ENCODE data around the gene IFNL1. TPM values are rescaled to one million over a fixed set of nuclear protein-coding genes. Genes with fewer than 3 reads are reported as not detected.

IFNL1 gene
- total RNA-seq, 1 donor from 2014 or later = not detected

DNA sequence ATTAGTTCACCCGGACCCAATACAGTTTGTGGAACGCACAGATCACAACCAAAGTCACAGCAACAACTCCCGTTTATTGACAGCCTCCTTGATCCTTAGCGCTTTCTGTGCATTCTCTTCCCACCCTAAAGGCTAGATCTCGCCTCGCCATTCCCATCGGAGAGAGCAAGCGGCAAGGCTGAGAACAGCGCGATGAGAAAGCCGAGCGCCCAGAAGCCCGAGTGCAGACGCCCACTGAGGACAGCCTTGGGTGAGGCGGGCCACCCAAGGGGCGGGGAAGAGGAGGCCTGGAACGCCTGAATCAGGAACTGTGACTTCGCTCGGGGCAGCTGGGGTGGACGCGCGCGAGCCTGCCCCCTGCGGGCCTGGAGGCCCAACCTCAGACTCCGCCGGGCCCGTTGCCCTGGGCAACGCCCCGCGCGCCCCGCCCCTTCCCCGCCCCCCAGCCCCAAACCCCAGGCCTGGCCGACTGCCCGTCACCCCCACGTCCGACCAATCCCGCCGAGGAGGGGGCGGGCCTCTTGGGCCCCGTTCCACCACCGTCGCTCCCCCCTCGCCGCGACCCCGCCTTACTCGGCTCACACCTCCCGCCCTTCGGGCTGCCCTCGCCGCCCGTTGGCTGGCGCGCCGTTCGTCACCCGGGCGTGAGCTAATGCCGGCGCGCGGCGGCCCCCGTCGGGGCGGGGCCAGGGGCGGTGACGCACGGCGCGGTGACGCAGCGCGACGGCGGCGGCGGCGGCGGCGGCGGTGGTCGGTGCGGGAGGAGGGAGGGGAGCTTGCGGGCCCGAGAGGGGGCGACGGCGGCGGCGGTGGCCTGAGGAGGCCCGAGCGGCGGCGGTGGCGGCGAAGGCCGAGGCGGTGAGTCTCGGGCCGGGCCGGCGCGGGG lies 45.8 kb downstream of the IFNL1 start, which contains the start of gene SAMD4B:
SAMD4B (plus strand) TSS at position 703 of the 886 bp plus-strand sequence. CDS start 14,473 bp downstream, outside the sequence.
- Histone ChIP-seq H3K27me3 (ENCODE audit: low read depth) (no peaks in the 10 kb centered on the region), H3K36me3 (no peaks in the 10 kb centered on the region), H3K4me1 (peaks cover 63% of the 10 kb centered on the region), H3K9me3 (replicated peaks) (no peaks in the 10 kb centered on the region), H3K4me3 (peak within 1 kb of the TSS; percentile 93), H3K27ac (replicated peaks) (peak within 1 kb of the TSS; percentile 95)
- DNase-seq = peak; percentile 99
- intact Hi-C loops (cut with micrococcal nuclease) = no loop called here
- TF ChIP-seq, protein P1, sequence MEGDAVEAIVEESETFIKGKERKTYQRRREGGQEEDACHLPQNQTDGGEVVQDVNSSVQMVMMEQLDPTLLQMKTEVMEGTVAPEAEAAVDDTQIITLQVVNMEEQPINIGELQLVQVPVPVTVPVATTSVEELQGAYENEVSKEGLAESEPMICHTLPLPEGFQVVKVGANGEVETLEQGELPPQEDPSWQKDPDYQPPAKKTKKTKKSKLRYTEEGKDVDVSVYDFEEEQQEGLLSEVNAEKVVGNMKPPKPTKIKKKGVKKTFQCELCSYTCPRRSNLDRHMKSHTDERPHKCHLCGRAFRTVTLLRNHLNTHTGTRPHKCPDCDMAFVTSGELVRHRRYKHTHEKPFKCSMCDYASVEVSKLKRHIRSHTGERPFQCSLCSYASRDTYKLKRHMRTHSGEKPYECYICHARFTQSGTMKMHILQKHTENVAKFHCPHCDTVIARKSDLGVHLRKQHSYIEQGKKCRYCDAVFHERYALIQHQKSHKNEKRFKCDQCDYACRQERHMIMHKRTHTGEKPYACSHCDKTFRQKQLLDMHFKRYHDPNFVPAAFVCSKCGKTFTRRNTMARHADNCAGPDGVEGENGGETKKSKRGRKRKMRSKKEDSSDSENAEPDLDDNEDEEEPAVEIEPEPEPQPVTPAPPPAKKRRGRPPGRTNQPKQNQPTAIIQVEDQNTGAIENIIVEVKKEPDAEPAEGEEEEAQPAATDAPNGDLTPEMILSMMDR (IDR thresholded peaks at IDR 0.05; ENCODE audit: borderline replicate concordance) = peak; percentile 89

DNA sequence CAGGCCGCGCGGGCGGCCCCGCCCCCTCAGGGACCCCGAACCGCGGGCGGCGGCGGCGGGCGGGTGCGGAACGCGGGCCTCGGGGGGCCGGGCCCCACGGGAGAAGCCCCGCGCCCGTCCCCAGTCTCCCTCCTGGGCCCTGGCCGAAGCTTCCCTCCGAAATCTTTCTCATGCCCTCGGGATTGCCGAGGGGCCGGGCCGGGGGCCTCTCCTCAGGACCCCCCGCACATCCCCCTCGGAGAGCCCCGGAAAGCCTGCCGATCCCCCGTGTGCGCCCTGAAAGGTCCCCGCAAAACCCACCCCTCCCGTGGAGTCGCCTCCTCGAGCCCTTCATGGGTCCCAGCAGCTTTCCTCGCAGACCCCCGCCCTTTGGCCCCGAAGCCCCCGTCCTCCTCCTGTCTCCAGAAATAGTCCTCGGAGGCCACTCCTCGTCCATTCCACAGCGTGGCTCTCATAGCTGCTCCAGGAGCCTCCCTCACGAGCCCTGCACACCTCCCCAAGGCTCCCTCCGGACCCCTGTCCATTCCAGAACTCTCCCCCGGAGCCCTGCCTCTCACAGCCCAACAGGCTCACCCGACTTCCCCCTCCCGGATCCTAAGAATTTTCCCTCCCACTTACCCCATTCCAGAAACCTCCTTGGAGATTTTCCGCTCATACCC lies 46.6 kb downstream of the IFNL1 start:
- Histone ChIP-seq H3K4me3 (peak overlapping the region; percentile 86), H3K9me3 (replicated peaks) (no peaks in the 10 kb centered on the region), H3K27me3 (ENCODE audit: low read depth) (no peaks in the 10 kb centered on the region), H3K36me3 (no peaks in the 10 kb centered on the region), H3K4me1 (peaks cover 71% of the 10 kb centered on the region), H3K27ac (replicated peaks) (peak overlapping the region; percentile 73)
- DNase-seq = no peak
- intact Hi-C loops (cut with micrococcal nuclease) = no loop called here
- TF ChIP-seq, protein P1 (IDR thresholded peaks at IDR 0.05; ENCODE audit: borderline replicate concordance) = no peak

- DNase-seq = no peak
- H3K9me3 ChIP-seq (replicated peaks) = no peaks in the 10 kb centered on the region
- TF ChIP-seq, protein P1 (IDR thresholded peaks at IDR 0.05; ENCODE audit: borderline replicate concordance) = no peak
- intact Hi-C loops (cut with micrococcal nuclease) = no loop called here
- H3K4me1 ChIP-seq = peaks cover 78% of the 10 kb centered on the region
- H3K27ac ChIP-seq (replicated peaks) = no peak overlapping the region
- H3K36me3 ChIP-seq = no peaks in the 10 kb centered on the region
- no peak overlapping the region for H3K4me3 ChIP-seq
- H3K27me3 ChIP-seq (ENCODE audit: low read depth) = no peaks in the 10 kb centered on the region
Measured at GRCh38 chr19:39345956-39346355, 49.7 kb downstream of the IFNL1 start.

GRCh38 chr19:39347332-39348164 lies 51.3 kb downstream of the IFNL1 start:
- no peaks in the 10 kb centered on the region for H3K9me3 ChIP-seq (replicated peaks)
- DNase-seq = no peak
- H3K36me3 ChIP-seq = peaks cover 8% of the 10 kb centered on the region
- TF ChIP-seq, protein P1 (IDR thresholded peaks at IDR 0.05; ENCODE audit: borderline replicate concordance) = no peak
- H3K4me1 ChIP-seq = peaks cover 80% of the 10 kb centered on the region
- intact Hi-C loops (cut with micrococcal nuclease) = no loop called here
- H3K27ac ChIP-seq (replicated peaks) = no peak overlapping the region
- H3K4me3 ChIP-seq = no peak overlapping the region
- no peaks in the 10 kb centered on the region for H3K27me3 ChIP-seq (ENCODE audit: low read depth)

Other genes starting within 250 kb of the IFNL1 start
- not detected for gene ACP7, start 212.0 kb upstream of the IFNL1 start, total RNA-seq
- 17.0 TPM for gene PAK4, start 170.6 kb upstream of the IFNL1 start, total RNA-seq
- not detected for gene NCCRP1, start 99.4 kb upstream of the IFNL1 start, total RNA-seq
- gene SYCN, start 92.1 kb upstream of the IFNL1 start, total RNA-seq = not detected
- gene IFNL3, start 51.4 kb upstream of the IFNL1 start, total RNA-seq = not detected
- gene IFNL4, start 47.6 kb upstream of the IFNL1 start, total RNA-seq = not detected
- not detected for gene IFNL2, start 28.0 kb upstream of the IFNL1 start, total RNA-seq
- 0.08 TPM for gene LRFN1, start 24.5 kb downstream of the IFNL1 start, total RNA-seq
- 15.6 TPM for gene GMFG, start 39.6 kb downstream of the IFNL1 start, total RNA-seq
- gene SAMD4B, start 46.0 kb downstream of the IFNL1 start, total RNA-seq = 47.9 TPM
- 33.2 TPM for gene PAF1, start 94.7 kb downstream of the IFNL1 start, total RNA-seq
- 25.7 TPM for gene MED29, start 95.0 kb downstream of the IFNL1 start, total RNA-seq
- gene ZFP36, start 110.4 kb downstream of the IFNL1 start, total RNA-seq = 34.8 TPM
- gene PLEKHG2, start 116.3 kb downstream of the IFNL1 start, total RNA-seq = 14.1 TPM
- 1,107 TPM for gene RPS16, start 139.5 kb downstream of the IFNL1 start, total RNA-seq
- 91.4 TPM for gene SUPT5H, start 149.2 kb downstream of the IFNL1 start, total RNA-seq
- gene TIMM50, start 184.4 kb downstream of the IFNL1 start, total RNA-seq = 73.8 TPM
- gene DLL3, start 202.5 kb downstream of the IFNL1 start, total RNA-seq = not detected
- gene SELENOV, start 218.7 kb downstream of the IFNL1 start, total RNA-seq = not detected
- 2.1 TPM for gene EID2B, start 236.4 kb downstream of the IFNL1 start, total RNA-seq
- 9.8 TPM for gene EID2, start 243.8 kb downstream of the IFNL1 start, total RNA-seq